Keratinocyte (primary cell): ENCODE results near the gene METTL26. TPM values are rescaled to one million over a fixed set of nuclear protein-coding genes. Genes with fewer than 3 reads are reported as not detected.

Source experiments
- DNase-seq: peaks from one replicate; pipeline ENCODE4 v3.0.0-alpha.2; 2011; ENCODE audit warnings: low read depth, missing footprints, low spot score
- FAIRE-seq: peaks from 2 replicates; lab custom pipeline; 2011; peaks lifted over from hg19 to GRCh38; lab: Jason Lieb, UNC
- H2AFZ ChIP-seq: 2 replicates; pipeline ENCODE4 v1.6.0; 2012; ENCODE audit warnings: low read length, control low read depth, inconsistent platforms; ENCODE audit not compliant: control insufficient read depth
- H3K27ac ChIP-seq: 2 replicates; pipeline ENCODE4 v1.5.1; 2011; ENCODE audit warnings: low read length; ENCODE audit not compliant: control insufficient read depth, insufficient read depth
- H3K27me3 ChIP-seq: 3 replicates; pipeline ENCODE4 v1.6.0; 2011; ENCODE audit warnings: low read length; ENCODE audit not compliant: control insufficient read depth, insufficient read depth; ENCODE audit errors: extremely low read depth
- H3K36me3 ChIP-seq, 2 experiments: 2 replicates in 1 of 2; 3 replicates in 1 of 2; pipeline ENCODE4 v1.5.1; 2011; ENCODE audit warnings: low read length in 2 of 2, mild to moderate bottlenecking in 1 of 2; ENCODE audit not compliant: control insufficient read depth in 2 of 2, insufficient read depth in 2 of 2; ENCODE audit errors: extremely low read depth in 1 of 2
- H3K4me1 ChIP-seq: 3 replicates; pipeline ENCODE4 v1.5.1; 2011; ENCODE audit warnings: low read length; ENCODE audit not compliant: control insufficient read depth, insufficient read depth; ENCODE audit errors: extremely low read depth
- H3K4me2 ChIP-seq: 3 replicates; pipeline ENCODE4 v1.6.0; 2011; ENCODE audit warnings: low read depth, low read length; ENCODE audit not compliant: control insufficient read depth, insufficient read depth; ENCODE audit errors: extremely low read depth
- H3K4me3 ChIP-seq, 3 experiments: fragments of 200-600 bp in 1 of 3; sonication (generic) in 1 of 3; 2 replicates in 2 of 3; 3 replicates in 1 of 3; pipeline ENCODE4 v1.5.1; 2011 to 2016; ENCODE audit warnings: low read length in 3 of 3, mild to moderate bottlenecking in 3 of 3, control low read depth in 2 of 3, inconsistent platforms in 1 of 3, low read depth in 1 of 3, mixed read lengths in 1 of 3, mixed run types in 1 of 3, moderate library complexity in 1 of 3; ENCODE audit not compliant: control insufficient read depth in 2 of 3, insufficient read depth in 2 of 3; ENCODE audit errors: extremely low read depth in 1 of 3
- H3K79me2 ChIP-seq: 2 replicates; pipeline ENCODE4 v1.6.0; 2012; ENCODE audit warnings: low read length; ENCODE audit not compliant: control insufficient read depth, insufficient read depth
- H3K9ac ChIP-seq: 3 replicates; pipeline ENCODE4 v1.6.0; 2011; ENCODE audit warnings: low read length; ENCODE audit not compliant: control insufficient read depth, insufficient read depth; ENCODE audit errors: extremely low read depth
- H3K9me1 ChIP-seq: 3 replicates; pipeline ENCODE4 v1.6.0; 2011; ENCODE audit warnings: low read length; ENCODE audit not compliant: control insufficient read depth, insufficient read depth; ENCODE audit errors: extremely low read depth
- H3K9me3 ChIP-seq: 2 replicates; pipeline ENCODE4 v1.5.1; 2012; ENCODE audit warnings: low read depth, low read length; ENCODE audit not compliant: control insufficient read depth
- H4K20me1 ChIP-seq: 3 replicates; pipeline ENCODE4 v1.6.0; 2011; ENCODE audit warnings: low read length; ENCODE audit not compliant: control insufficient read depth, insufficient read depth; ENCODE audit errors: extremely low read depth
- CTCF ChIP-seq, 3 experiments: IDR thresholded peaks in 1 of 3; conservative IDR thresholded peaks in 1 of 3; optimal IDR thresholded peaks in 1 of 3; 2 replicates in 2 of 3; 3 replicates in 1 of 3; pipeline versions ENCODE3 to v1.5.1; 2011; ENCODE audit warnings: low read length in 3 of 3, mild to moderate bottlenecking in 3 of 3, moderate library complexity in 2 of 3, control low read depth in 1 of 3, inconsistent platforms in 1 of 3; ENCODE audit not compliant: insufficient read depth in 2 of 3; ENCODE audit errors: extremely low read depth in 1 of 3
- EZH2 ChIP-seq: IDR thresholded peaks from one replicate; pipeline ENCODE4 v1.6.1; 2012; ENCODE audit warnings: inconsistent platforms, mild to moderate bottlenecking, low read length, moderate library complexity
- dilution Hi-C: fragments of 300-500 bp; cut with MboI; formaldehyde crosslinking; loops from one replicate; pipeline ENCODE4 v1.7.0; 2020; ENCODE audit warnings: low sequenced_read_pairs; ENCODE audit not compliant: extremely low pct_ligation_motif_present
- polyA plus RNA-seq, 5 experiments: library from polyadenylated mRNA; depleted of rRNA in 3 of 5; stranded (reverse) in 3 of 5; stranded (forward) in 1 of 5; unstranded in 1 of 5; fragments of >200 nt; gene quantifications; 1 replicate in 1 of 5; 2 replicates in 3 of 5; 3 replicates in 1 of 5; pipeline versions ENCODE4 v1.2.1 to v1.2.3, GENCODE V29; 2011 to 2012; ENCODE audit warnings: missing spikeins in 2 of 5, low read depth in 1 of 5, low replicate concordance in 1 of 5

Gene METTL26
- polyA plus RNA-seq, 1 donor (not counting 4 experiments of a cell fraction or from before 2014, with no cell fraction given), result 46.9 TPM

- no peak overlapping the region for H2AFZ ChIP-seq
- FAIRE-seq (no peak), DNase-seq (no peak)
- no peaks in the 10 kb centered on the region for H3K27me3 ChIP-seq
- H4K20me1 ChIP-seq, result peaks cover 4% of the 10 kb centered on the region
- H3K9ac ChIP-seq, result no peak overlapping the region
- no peak overlapping the region for H3K4me2 ChIP-seq
- peaks cover 3% of the 10 kb centered on the region for H3K4me1 ChIP-seq
- no peaks in the 10 kb centered on the region for H3K9me1 ChIP-seq
- H3K4me3 ChIP-seq, result no peak overlapping the region
- dilution Hi-C loops, result no loop called here
- no peak for TF ChIP-seq CTCF (optimal IDR thresholded peaks at IDR 0.05 in 1 of 3, IDR thresholded peaks at IDR 0.05 in 1 of 3, conservative IDR thresholded peaks at IDR 0.05 in 1 of 3; ENCODE audit: extremely low read depth in 1 of 3, insufficient read depth in 2 of 3, low read length in 3 of 3)
- no peak for TF ChIP-seq EZH2
- H3K36me3 ChIP-seq, result peaks cover 0 to 3% of the 10 kb centered on the region in 2 experiments
- H3K27ac ChIP-seq, result no peak overlapping the region
- H3K9me3 ChIP-seq, result no peaks in the 10 kb centered on the region
- peaks cover 7% of the 10 kb centered on the region for H3K79me2 ChIP-seq
Observed at GRCh38 chr16:609984-610383, 26.1 kb downstream of the METTL26 start.

GRCh38 chr16:609316-609715 lies 26.8 kb downstream of the METTL26 start:
- Histone ChIP-seq H3K4me1 (peaks cover 3% of the 10 kb centered on the region), H3K27me3 (no peaks in the 10 kb centered on the region), H3K27ac (no peak overlapping the region), H3K4me2 (no peak overlapping the region), H2AFZ (no peak overlapping the region), H3K9me3 (no peaks in the 10 kb centered on the region), H3K9ac (no peak overlapping the region), H3K79me2 (peaks cover 7% of the 10 kb centered on the region), H4K20me1 (peaks cover 4% of the 10 kb centered on the region), H3K4me3 (no peak overlapping the region), H3K36me3 (no peaks in the 10 kb centered on the region), H3K9me1 (no peaks in the 10 kb centered on the region)
- dilution Hi-C loops, result no loop called here
- DNase-seq (no peak), FAIRE-seq (no peak)
- TF ChIP-seq CTCF (optimal IDR thresholded peaks at IDR 0.05 in 1 of 3, IDR thresholded peaks at IDR 0.05 in 1 of 3, conservative IDR thresholded peaks at IDR 0.05 in 1 of 3; ENCODE audit: extremely low read depth in 1 of 3, insufficient read depth in 2 of 3, low read length in 3 of 3) (no peak), EZH2 (no peak)
